Measurements from ENCODE around the gene HCRT.

GRCh38 chr17:42177684-42178083, 7.6 kb downstream of the HCRT start:
- no peak for TF ChIP-seq EP300 (IDR thresholded peaks at IDR 0.05; ENCODE audit: borderline replicate concordance)
- no peak for TF ChIP-seq ZBTB7A (IDR thresholded peaks at IDR 0.05; ENCODE audit: low read depth)
- no peak for TF ChIP-seq TAF1 (IDR thresholded peaks at IDR 0.05; ENCODE audit: low read depth)
- no peak for TF ChIP-seq RAD21 (IDR thresholded peaks at IDR 0.05; ENCODE audit: low read depth)
- TF ChIP-seq YY1 (IDR thresholded peaks at IDR 0.05; ENCODE audit: low read depth) = no peak
- no peak for TF ChIP-seq TEAD4 (IDR thresholded peaks at IDR 0.05)
- no peak for TF ChIP-seq CEBPB (IDR thresholded peaks at IDR 0.05)
- TF ChIP-seq CREB1 (IDR thresholded peaks at IDR 0.05; ENCODE audit: low read depth) = no peak
- TF ChIP-seq, protein P1, sequence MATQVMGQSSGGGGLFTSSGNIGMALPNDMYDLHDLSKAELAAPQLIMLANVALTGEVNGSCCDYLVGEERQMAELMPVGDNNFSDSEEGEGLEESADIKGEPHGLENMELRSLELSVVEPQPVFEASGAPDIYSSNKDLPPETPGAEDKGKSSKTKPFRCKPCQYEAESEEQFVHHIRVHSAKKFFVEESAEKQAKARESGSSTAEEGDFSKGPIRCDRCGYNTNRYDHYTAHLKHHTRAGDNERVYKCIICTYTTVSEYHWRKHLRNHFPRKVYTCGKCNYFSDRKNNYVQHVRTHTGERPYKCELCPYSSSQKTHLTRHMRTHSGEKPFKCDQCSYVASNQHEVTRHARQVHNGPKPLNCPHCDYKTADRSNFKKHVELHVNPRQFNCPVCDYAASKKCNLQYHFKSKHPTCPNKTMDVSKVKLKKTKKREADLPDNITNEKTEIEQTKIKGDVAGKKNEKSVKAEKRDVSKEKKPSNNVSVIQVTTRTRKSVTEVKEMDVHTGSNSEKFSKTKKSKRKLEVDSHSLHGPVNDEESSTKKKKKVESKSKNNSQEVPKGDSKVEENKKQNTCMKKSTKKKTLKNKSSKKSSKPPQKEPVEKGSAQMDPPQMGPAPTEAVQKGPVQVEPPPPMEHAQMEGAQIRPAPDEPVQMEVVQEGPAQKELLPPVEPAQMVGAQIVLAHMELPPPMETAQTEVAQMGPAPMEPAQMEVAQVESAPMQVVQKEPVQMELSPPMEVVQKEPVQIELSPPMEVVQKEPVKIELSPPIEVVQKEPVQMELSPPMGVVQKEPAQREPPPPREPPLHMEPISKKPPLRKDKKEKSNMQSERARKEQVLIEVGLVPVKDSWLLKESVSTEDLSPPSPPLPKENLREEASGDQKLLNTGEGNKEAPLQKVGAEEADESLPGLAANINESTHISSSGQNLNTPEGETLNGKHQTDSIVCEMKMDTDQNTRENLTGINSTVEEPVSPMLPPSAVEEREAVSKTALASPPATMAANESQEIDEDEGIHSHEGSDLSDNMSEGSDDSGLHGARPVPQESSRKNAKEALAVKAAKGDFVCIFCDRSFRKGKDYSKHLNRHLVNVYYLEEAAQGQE (IDR thresholded peaks at IDR 0.05; ENCODE audit: low read depth) = no peak
- no peak for TF ChIP-seq NFIC (IDR thresholded peaks at IDR 0.05)

Measured in Ishikawa (cell line).